ENCODE measurements around the gene CCR1. TPM values are rescaled to one million over a fixed set of nuclear protein-coding genes. Genes with fewer than 3 reads are reported as not detected.

Gene CCR1
- total RNA-seq, 1 experiment from 2014 or later = 0.10 TPM

DNA sequence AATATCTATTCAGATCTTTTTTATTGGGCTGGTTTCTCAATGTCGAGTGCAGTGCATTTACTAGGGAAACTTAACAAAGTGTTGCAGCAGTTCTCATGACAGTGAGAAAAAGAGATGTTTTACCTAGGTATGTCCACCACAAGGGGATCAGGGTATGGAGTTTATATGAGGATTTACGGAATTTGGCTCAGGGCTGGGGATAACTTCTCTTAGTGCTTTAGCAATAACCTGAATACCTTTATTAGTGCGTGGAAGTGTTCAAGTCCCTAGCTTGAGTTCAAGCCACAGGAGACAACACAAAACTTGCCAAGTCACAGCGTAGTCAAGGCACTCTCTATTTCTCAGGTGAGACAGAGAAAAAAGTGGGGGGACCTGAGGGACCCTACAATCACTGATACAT lies 30.3 kb upstream of the CCR1 start (continued):
- TF ChIP-seq, protein P1, sequence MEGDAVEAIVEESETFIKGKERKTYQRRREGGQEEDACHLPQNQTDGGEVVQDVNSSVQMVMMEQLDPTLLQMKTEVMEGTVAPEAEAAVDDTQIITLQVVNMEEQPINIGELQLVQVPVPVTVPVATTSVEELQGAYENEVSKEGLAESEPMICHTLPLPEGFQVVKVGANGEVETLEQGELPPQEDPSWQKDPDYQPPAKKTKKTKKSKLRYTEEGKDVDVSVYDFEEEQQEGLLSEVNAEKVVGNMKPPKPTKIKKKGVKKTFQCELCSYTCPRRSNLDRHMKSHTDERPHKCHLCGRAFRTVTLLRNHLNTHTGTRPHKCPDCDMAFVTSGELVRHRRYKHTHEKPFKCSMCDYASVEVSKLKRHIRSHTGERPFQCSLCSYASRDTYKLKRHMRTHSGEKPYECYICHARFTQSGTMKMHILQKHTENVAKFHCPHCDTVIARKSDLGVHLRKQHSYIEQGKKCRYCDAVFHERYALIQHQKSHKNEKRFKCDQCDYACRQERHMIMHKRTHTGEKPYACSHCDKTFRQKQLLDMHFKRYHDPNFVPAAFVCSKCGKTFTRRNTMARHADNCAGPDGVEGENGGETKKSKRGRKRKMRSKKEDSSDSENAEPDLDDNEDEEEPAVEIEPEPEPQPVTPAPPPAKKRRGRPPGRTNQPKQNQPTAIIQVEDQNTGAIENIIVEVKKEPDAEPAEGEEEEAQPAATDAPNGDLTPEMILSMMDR (IDR thresholded peaks at IDR 0.05 in 2 of 3, conservative IDR thresholded peaks at IDR 0.05 in 1 of 3; ENCODE audit: borderline replicate concordance in 1 of 3, insufficient read depth in 1 of 3, low read depth in 2 of 3, low read length in 2 of 3) = no peak

DNA sequence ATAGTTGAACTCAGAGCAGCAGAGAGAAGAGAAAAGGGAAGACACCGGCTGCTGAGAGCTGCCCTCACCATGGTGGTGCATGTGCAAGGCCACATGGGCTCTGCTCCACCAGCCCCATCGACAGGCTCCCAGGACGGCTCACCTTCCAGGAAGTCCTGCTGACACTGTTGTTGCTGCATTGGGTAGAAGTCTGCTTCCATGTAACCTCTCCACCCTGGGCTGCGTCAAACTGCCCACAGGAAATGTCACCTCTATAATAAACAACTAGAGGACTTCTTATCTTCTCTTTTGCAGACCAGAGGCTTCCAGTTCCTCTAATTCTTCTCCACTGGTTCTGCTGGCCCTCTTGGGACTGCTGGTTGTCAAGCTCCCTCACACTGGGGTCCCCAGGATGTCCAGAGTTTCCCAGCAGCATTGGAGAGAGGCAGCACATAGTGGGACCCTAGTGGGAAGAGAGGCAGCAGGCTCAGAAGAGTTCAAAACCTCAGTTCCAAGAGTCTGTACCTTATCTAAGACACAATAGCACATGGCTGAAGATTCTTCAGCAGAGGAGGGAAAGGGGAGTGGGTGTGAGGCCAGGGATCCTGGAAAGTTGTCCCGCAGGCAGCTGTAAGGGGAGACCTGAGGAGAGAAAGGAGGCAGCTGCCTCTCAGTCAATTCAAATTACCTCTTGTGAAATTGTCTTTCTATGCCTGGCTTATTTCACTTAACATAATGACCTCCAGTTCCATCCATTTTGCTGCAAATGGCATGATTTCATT lies 28.4 kb upstream of the CCR1 start:
- Histone ChIP-seq H3K9me3 (ENCODE audit: control insufficient read depth in 1 of 2, insufficient read depth in 1 of 2, low read depth in 1 of 2, low read length in 2 of 2) (no peaks in the 10 kb centered on the region), H4K20me1 (ENCODE audit: insufficient read depth) (no peaks in the 10 kb centered on the region), H3K4me3 (replicated peaks in 1 of 2; ENCODE audit: low read depth in 1 of 2, low read length in 2 of 2) (no peak overlapping the region), H3K36me3 (ENCODE audit: control insufficient read depth in 1 of 2, insufficient read depth in 2 of 2, low read length in 2 of 2) (no peaks in the 10 kb centered on the region), H3K27ac (ENCODE audit: low read depth, low read length) (no peak overlapping the region), H3K4me2 (ENCODE audit: low read length) (no peak overlapping the region), H3K9ac (ENCODE audit: low read length) (no peak overlapping the region), H3K27me3 (ENCODE audit: insufficient read depth, low read length) (peaks cover 32% of the 10 kb centered on the region; the same call in 1 of the 2 replicates), H2AFZ (ENCODE audit: low read depth, low read length, poor library complexity, severe bottlenecking) (no peak overlapping the region), H3K4me1 (ENCODE audit: control insufficient read depth in 1 of 2, insufficient read depth in 2 of 2, low read length in 2 of 2) (no peaks in the 10 kb centered on the region), H3K79me2 (ENCODE audit: insufficient read depth, low read length) (no peaks in the 10 kb centered on the region), H3K9me2 (ENCODE audit: insufficient read depth) (no peaks in the 10 kb centered on the region)
- ChIA-PET CTCF (no interaction called here), POLR2A (no interaction called here), RAD21 (ENCODE audit: low non-redundant PET in 1 of 2, low total read pairs in 2 of 2, uncharacterized antibody in 2 of 2, unreplicated experiment in 2 of 2) (no interaction called here)
- BruUV-seq (replicated peaks) = no TSS peak
- no peak for ATAC-seq
- TF ChIP-seq YY1 (IDR thresholded peaks at IDR 0.05; ENCODE audit: extremely low read depth, insufficient replicate concordance, low read depth, low read length) (no peak), SIN3A (IDR thresholded peaks at IDR 0.05; ENCODE audit: low read depth) (no peak), ZFX (IDR thresholded peaks at IDR 0.05) (no peak), SRF (IDR thresholded peaks at IDR 0.05; ENCODE audit: low read depth) (no peak), JUND (IDR thresholded peaks at IDR 0.05) (no peak), ZNF274 (IDR thresholded peaks at IDR 0.05; ENCODE audit: low read depth, low read length) (no peak), ELF1 (IDR thresholded peaks at IDR 0.05; ENCODE audit: borderline replicate concordance, low read depth) (no peak)
- intact Hi-C loops (cut with micrococcal nuclease) = no loop called here
- no peak for DNase-seq (ENCODE audit: low read depth, low spot score)

Data from HCT116 (cell line).